GM21360 (cell line): ENCODE data around the gene DNAH11.
A peak's percentile ranks its signal among the peaks of the same experiment; 100 is the strongest.
"Not testable (repeated sequence)": the region's sequence is repeated elsewhere in the genome, so short reads cannot be mapped to it uniquely, and the experiment has no call there.

Experiments
- ATAC-seq: cut with Tn5 transposase; IDR thresholded peaks from one replicate; pipeline ENCODE4 v1.9.1; 2021; ENCODE audit warnings: mild to moderate bottlenecking, moderate library complexity; ENCODE audit not compliant: unreplicated experiment

The DNAH11 gene

DNA sequence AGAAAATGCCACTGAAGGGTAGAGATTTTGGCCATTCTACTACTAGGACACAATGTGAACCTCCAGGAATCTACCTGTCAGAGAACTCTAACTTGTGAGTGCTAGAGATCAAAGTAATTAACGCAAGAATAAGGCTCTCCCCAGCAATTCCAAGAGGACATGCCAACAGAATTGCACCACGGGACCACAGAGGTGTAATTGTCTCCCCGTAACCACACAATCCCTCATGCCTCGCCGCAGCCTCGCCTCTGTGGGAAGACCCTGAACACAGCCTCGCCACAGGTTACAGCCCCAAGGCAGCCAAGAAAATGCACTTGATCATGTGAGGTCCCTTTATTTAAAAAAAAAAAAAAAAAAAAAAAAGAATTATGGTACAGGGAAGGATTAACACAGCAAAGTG lies 373.3 kb downstream of the DNAH11 start:
- no peak for ATAC-seq

DNA sequence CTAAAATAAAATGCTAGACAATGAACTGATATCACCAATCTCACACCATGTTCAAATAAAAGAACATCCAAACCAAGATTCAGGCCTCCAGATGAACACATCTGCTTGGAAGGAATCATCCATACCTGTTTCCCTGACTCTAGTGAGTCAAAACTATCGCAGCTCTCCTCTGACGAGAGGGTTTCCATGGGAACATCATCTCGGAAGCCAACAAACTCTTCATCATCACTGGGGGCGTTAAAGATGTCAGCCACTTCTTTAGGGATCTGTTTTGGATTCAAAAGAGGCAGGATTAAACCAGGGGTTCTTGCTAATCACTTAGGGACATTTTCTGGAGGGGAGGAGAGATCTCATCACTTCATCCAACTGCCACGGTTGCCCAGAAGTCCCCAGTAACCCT lies 373.8 kb downstream of the DNAH11 start:
- ATAC-seq: no peak

DNA sequence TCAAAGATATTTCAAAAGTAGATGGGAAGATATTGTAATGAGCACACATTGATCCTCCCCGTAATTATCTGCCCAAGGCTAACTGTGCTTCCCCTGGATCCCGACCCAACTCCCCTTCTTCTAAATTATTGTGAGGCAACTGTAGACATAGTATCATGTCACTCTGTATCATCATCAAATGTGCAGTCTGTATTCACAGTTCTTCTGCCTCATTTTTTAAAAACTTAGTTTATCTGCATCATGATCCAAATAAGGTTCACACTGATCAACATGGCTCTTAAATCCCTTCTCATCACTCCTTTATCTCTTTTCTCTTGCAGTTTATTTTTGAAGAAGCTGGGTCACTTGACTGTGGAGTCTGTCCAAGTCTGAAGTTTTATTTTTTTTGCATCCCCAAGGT lies 375.4 kb downstream of the DNAH11 start:
- no peak for ATAC-seq

DNA sequence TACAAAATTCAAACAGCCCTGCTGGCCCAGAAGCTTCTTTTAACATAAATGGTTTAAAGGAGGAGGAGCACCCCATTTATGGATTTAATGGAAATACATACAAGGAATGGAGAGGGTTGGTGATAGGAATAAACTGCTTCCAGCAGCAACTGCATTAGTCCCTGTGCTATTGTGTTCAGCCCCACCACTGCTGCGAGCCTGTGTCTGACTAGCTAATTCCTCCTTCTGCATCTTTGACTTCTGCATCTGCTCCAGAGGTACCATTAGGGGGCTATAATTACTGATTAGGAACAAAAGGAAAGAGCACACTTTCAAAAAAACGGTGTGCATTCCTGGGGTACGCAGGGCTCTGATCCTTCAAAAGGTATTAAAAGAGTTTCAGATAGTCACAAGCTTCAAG lies 378.1 kb downstream of the DNAH11 start:
- ATAC-seq: no peak

DNA sequence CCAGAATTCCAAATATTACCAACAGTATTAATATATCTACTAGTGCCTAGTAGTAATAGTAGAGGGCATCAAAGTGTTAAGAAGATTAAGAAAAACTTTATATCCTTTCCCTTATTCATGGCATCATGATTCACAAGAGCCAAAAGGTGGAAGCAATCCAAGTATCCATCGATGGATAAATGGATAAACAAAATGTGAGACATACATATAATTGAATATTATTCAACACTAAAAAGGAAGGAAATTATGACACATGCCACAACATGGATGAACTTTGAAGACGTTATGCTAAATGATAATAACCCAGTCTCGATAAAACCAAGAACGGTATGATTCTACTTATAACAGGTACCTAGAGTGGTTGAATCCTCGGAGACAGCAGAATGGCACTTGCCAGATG lies 379.8 kb downstream of the DNAH11 start:
- ATAC-seq: no peak

DNA sequence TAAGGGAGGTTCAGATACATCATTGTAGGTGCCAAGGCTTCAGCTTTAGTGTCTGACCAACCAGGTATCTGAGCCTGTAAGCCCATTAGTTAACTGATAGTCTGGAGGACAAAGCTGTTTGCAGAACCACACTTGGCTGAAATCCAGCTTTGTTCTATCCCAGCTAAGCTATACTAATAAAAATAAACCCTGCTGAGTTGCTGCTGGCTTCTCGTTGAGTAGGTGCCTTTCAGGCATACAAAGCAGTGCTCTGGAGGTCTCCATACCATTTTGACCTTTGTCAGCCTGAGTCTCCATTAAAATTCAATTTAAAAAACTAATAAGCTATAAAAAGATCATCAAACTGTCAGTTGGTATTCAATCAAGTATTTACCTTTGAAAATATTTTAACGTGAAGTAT lies 380.8 kb downstream of the DNAH11 start:
- no peak for ATAC-seq

DNA sequence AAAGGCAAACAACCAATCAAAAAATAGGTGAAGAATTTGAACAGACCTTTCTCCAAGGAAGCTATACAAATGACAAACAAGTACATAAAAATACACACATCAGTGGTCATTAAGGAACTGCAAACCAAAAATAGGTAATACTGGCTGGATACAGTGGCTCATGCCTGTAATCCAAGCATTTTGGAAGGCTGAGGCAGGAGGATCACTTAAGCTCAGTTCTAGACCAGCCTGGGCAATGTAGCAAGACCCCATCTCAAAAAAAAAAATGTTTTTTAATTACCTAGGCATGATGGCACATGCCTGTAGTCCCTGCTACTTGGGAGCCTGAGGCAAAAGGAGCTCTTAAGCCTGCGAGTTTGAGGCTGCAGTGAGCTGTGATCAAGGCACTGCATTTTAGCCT lies 383.6 kb downstream of the DNAH11 start:
- ATAC-seq: no peak

DNA sequence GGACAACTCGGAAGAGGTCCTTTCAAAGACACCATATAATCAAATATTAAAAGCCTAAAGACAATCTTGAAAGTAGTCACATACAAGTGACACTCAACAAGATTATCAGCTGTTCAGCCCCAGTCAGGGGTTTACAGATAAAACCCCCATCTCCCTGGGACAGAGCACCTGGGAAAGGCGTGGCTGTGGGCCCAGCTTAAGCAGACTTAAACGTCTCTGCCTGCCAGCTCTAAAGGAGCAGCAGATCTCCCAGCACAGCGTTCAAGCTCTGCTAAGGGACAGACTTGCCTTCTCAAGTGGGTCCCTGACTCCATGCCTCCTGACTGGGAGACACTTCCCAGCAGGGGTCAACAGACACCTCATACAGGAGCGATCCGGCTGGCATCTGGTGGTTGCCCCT lies 384.9 kb downstream of the DNAH11 start:
- no peak for ATAC-seq

DNA sequence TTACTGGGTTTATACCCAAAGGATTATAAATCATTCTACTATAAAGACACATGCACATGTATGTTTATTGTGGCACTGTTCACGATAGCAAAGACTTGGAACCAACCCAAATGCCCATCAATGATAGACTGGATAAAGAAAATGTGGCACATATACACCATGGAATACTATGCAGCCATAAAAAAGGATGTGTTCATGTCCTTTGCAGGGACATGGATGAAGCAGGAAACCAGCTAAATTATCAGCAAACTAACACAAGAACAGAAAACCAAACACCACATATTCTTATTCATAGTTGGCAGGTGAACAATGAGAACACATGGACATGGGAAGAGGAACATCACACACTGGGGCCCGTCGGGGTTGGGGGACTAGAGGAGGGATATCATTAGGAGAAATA lies 390.5 kb downstream of the DNAH11 start:
- not testable (repeated sequence) for ATAC-seq

DNA sequence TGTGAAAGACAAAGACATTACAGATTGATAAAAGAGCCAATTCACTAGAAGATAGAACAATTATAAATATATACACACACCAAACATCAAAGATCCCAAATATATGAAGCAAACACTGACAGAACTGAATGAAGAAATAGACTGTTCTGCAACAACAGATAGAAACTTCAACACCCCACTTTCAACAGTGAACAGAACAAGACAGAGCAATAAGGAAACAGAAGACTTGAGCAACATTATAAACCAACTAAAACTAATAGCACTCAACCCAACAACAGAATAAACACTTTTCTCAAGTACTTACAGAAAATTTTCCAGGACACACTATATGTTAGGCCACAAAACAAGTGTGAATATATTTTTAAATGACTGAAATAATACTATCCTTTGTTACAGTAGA lies 392.0 kb downstream of the DNAH11 start:
- ATAC-seq: no peak

DNA sequence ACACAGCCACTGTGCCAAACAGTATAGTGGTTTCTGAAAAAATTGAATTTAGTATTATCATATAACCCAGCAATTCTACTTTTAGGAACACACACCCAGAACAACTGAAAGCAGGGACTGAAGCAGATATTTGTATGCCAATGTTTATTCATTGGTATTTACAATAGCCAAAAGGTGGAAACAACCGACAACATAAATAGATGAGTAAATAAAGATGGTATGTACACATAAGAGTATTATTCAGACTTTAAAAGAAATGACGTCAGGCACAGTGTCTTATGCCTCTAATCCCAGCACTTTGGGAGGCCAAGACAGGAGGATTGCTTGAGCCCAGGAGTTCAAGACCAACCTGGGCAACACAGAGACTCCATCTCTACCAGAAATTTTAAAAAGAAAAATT lies 395.6 kb downstream of the DNAH11 start:
- no peak for ATAC-seq

DNA sequence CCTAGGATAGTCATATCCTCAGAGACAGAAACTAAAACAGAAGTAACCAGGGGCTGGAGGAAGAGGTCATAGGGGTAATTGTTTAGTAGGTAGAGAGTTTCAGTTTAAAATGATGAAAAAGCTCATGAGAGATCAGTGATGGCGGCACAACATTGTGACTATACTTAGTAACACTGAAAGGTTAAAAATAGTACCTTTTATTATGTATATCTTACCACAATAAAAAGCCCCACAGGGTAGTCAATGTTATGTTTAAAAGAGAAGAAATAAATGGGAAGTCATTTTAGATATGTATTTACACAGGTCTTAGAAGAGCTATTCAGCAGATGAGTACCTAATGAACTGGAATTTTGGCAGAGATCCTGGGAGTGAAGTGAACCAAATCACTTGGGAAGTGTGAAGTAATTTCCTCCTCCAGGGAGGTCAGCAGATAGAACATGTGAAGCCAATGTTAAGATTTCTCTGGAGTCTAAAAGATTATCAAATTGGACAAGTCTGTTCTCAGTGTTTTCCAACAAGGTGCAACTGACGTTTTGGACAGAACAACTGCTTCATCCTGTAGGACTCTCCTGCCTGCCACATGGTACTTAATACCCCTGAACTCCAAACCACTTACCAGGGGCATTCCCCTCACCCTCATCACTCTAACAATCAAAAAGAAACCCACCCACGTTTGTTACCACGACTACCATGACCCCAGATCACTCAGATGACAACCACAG lies 396.5 kb downstream of the DNAH11 start:
- peak; percentile 78 for ATAC-seq

DNA sequence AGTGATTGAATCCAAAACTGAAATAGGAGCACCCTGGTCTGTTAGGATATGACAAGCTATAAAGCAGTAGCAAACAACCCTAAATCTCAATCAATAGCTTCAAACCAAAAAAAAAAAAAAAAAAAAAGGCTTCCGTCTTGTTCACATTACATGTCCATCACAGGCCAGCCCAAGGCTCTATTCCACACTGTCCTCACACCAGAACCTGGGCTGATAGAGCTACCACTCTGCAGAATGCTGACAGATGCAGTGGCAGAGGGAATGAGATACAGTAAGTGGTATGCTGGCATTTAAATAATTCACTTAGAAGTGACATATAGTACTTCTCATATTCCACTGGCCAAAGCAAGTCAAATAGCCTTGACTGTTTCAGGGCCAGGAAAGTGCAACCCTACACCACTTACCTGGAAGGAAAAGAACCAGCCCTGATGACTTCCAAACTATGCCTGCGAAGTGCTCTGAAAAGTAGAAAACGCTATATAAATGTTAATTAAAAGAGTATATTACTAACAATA lies 397.1 kb downstream of the DNAH11 start:
- no peak for ATAC-seq

DNA sequence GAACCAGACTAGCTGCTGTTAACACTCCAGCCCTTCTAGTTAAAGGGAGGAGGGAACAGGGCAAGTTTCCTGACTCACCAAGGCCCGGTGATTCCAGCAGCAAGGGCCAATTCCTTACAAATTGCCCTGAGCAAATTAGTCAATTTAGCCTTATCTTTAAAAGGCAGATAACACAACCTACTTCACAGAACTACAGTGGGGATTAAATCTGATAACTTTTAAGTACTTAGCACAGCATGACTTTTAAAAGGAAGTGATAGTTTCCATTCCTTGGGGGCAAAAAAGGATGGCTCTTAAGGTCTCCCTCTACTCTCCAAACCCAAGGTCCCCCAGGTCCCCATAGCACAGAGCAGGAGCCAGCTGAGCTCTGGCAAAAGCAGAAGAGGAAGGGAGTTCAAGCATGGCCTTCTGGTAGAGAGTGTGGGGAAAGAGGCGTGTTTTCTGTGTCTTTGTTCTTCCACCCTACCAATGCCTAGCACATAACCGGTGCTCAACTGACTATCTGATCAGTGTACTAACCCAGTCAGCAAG lies 398.8 kb downstream of the DNAH11 start:
- peak; percentile 27 for ATAC-seq

DNA sequence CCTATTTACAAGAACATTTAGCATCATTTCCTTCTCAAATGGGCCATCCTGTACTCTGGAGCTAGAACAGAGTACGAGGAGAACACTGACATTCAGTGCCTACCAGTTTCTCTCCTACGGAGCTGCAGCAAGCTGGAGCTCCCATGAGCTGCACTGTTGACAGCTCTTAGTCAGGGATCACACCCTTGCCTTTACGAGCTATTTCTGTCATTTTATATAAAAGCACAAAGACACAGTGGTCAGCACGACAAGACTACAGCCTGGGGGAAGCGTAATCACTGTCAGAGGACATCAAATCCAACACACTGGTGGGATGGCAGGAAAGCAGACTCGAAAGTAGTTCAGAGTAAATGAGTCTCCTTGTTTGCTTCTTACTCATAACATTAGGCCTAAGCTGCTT lies 400.1 kb downstream of the DNAH11 start:
- no peak for ATAC-seq

DNA sequence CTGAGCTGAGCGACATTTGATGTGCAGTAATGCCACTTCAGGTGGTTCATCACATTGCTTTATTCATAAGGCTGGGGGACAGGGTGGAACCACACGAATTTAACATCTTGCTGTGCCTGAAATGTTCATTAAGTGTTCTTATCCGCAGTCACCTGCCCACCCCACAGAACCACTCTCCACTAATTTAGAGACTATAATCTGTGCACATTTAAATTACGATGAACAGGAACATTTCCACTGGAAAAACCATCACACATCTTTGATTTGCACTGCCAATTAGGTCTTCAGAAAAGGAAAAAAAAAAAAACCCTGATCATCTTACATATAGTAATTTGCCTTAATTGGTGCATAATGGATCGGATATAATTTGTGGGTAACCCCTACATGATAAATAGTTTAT lies 400.6 kb downstream of the DNAH11 start:
- no peak for ATAC-seq

DNA sequence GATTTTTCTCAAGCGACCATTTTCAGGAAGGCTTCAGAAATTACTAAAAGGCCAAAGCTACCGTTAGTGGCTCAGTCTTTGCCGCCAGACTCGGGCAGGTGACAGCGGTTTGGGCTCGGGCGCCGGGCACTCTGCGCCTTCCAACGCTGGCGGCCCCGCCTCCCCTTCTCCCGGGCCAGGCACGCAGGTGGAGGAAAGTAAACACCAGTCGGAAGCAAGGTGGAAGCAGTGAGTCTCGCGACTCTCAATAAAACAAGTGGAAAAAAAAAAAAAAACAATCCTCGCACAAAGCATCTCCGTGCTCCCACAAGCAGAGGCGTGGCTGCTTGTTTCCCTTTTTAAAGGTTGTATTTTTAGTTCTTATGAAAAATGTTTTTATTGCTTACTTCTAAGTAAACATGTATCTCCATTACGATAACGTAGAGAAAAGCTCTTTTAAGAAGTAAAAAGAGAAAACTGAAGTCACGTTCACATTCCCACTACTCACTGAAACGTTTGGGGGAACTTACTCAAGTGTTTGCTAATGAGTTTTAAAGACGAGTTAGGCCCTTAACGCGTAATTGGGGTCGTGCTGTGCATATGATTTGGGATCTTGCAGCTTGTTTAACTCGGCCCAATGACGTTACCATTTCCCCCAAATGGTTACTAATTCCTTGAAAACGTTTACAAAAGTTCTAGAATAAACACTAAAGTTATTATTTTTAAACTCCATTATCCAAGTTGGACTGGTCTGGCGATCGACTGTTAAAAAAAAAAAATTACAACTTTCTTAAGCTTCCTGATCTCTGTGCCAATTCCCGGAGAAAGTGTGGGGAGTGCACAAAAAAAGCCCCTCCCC lies 402.0 kb downstream of the DNAH11 start:
- ATAC-seq: no peak

DNA sequence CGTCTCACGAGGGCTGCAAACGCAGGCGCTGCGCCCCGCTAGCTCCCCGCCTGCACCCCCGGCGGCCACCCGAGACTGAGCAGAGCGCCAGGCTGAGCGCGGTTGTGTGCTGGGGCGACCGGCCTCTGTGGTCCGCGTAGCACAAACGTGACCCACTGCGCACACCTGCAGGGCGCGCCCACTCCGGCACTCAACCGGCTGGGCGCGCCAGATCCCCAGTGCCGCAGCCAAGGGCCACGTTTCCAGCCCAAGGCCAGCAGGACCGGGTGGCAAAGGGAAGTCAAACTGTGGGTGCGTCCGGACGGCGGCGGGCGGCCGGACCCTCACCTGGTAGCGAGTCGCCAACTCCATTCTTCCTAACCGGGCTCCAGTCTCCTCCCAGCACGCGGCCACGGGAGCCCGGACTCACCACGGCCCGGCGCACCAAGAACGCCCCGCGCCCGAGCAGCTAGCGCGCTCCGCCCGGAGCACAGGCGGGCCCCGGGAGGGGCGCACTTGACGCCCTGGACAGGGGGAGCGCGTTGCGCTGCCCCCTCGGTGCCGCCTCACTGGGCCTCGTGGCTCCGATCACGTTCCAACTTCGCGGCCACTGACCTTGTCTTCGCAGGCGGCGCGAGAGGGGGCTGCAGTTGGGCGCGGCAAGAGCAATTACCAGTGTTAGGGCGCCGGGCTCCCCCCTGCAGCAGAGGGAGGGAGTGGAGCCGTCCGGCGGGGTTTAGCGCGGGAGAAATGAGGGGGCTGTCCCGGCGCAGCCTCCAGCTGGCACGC lies 402.8 kb downstream of the DNAH11 start, which contains the start of gene CDCA7L:
TSS of gene CDCA7L (minus strand) at position 446 of the 768 bp plus-strand sequence. CDS start at position 351, 95 bp downstream.
- ATAC-seq: peak; percentile 79

DNA sequence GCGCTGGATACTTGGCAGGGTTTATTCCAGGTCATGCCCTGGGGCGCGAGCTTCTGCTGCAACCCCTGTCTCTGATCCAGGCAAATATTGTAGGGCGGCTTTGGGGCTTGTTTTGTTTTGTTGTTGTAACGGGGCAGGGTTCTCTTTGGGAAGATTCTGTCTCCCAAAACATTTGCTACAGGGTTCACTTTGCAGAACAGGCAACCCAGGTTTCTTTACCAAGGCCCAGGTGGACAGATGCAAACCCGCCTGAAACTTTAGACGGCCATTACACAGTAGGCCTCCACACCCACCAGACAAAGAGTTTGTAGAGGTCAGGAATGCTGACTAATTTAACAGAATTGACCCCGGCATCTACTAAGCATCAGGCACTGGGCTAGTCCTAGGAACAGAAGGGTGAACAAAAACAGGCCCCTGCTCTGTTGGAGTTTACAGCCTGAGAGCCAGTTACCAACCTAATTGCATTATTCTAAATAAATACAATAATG lies 403.4 kb downstream of the DNAH11 start:
- ATAC-seq: no peak

DNA sequence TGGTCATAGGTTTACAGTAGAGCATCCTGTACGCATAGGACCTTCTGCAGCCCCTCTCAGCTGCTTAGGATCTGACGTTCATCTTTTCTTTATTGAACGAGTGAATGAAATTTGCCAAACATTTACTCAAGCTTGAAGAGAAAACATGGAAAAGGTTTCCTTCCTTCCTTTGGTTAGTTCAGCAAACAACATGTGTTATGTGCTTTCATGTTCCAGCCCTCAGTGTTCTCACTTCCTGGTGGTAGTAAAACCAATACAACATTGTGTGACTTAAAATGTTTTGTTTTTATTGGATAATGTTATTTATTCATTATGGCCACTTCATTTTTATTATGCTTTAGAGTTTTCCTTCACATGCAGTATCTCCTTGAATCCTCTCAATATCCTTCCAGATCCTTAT lies 404.2 kb downstream of the DNAH11 start:
- no peak for ATAC-seq

DNA sequence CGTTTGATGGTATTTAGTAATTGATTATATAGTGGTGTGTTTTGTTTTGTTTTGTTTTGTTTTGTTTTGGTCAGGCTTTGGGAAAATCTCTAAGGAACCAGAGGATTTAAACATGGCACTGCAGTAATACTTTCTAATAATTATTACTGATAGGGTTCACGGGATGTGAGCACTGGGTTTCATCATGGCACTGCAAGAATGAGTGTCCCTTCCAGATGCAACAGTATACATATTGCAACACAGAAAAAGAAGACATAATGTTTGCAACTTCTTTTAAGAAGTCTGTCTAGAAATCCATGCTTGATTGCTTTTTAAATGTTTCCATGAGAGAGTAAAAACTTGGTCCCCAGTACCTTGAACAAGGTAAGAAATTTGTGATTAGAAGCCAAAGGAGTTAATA lies 405.1 kb downstream of the DNAH11 start:
- no peak for ATAC-seq
